Measurements from ENCODE around the gene TMEM214. TPM values are rescaled to one million over a fixed set of nuclear protein-coding genes. Genes with fewer than 3 reads are reported as not detected.

TMEM214 gene
- total and polyA plus RNA-seq, 2 of the 8 experiments (the other 6 are each of a cell fraction or from before 2014, with no cell fraction given): 49.7 to 71.0 TPM

DNA sequence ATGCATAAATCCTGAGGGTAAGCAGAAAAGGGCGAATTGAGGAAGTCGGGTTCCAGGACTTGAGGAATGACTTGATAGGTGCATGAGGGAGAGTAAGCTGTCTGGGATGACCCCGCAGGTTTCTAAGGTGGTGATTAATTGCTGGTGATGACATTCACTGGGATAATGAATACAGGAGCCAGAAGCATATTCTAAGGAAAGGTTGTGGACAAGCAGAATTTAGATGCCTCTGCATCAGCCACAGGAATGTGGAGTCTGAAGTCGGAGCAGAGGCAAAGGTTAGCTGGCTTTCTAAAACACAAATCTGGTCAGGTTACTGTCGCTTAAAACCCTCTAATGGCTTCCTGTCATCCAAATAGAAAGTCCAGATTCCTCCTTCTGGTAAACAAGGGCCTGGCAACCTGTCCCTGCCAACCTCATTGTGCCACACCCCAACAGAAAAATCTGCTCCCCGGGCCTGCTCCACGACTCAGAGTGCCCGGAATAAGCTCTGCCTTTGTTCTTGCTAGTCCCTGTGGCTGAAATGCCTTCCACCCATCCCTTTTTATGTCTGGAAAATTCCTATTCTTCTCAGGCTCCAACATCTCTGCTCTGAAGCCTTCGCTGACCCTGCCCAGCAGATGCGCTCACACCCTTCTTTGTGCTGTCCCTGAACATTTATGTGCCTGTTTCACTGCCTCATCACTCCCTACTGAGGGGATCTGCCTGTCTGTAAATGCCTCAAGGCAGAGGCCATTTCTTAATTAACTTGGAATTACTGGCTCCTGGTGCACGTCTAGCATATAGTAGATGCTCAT is 11.3 kb upstream of the TMEM214 start:
- Histone ChIP-seq H3K27ac (ENCODE audit: low read depth, low read length) (no peak overlapping the region), H3K23ac (ENCODE audit: insufficient read length) (no peak overlapping the region), H3K79me2 (ENCODE audit: control insufficient read depth in 1 of 2, insufficient read depth in 2 of 2, low read length in 2 of 2) (no peaks in the 10 kb centered on the region), H3K36me3 (ENCODE audit: control insufficient read depth in 2 of 4, insufficient read depth in 4 of 4, low read length in 3 of 4) (peaks cover 0 to 3% (median 0%) of the 10 kb centered on the region in 4 experiments; a peak in 1 of 8 replicates), H3K56ac (replicated peaks; ENCODE audit: insufficient read length, low read depth, low read length) (no peak overlapping the region), H2BK15ac (ENCODE audit: low read length) (no peak overlapping the region), H3K4me2 (ENCODE audit: insufficient read depth in 1 of 2, low read depth in 2 of 2, low read length in 2 of 2) (no peak overlapping the region), H2AFZ (ENCODE audit: low read length) (no peak overlapping the region), H4K8ac (ENCODE audit: extremely low read depth, insufficient read depth, low read length) (no peak overlapping the region), H3K9me3 (ENCODE audit: insufficient read depth in 2 of 2, low read depth in 1 of 2, low read length in 1 of 2) (no peaks in the 10 kb centered on the region), H3K14ac (ENCODE audit: insufficient read length) (no peak overlapping the region), H3K18ac (ENCODE audit: extremely low read depth, low read length) (no peak overlapping the region), H2AK5ac (ENCODE audit: low read depth, low read length) (no peak overlapping the region), H3K4me1 (replicated peaks in 1 of 4; ENCODE audit: control insufficient read depth in 3 of 4, insufficient read depth in 4 of 4, low read length in 3 of 4) (peaks cover 0 to 6% (median 5%) of the 10 kb centered on the region in 4 experiments; a peak in 3 of 7 replicates), H3K4me3 (ENCODE audit: extremely low read depth in 1 of 4, insufficient read depth in 2 of 4, low read depth in 3 of 4, low read length in 4 of 4) (no peak overlapping the region), H3K9ac (replicated peaks in 1 of 4; ENCODE audit: extremely low read depth in 1 of 4, low read depth in 3 of 4, low read length in 3 of 4) (no peak overlapping the region), H4K20me1 (replicated peaks in 1 of 2; ENCODE audit: control insufficient read depth in 1 of 2, insufficient read depth in 2 of 2, low read length in 2 of 2) (peaks cover 0 to 11% of the 10 kb centered on the region in 2 experiments), H3K79me1 (ENCODE audit: low read depth, low read length) (no peaks in the 10 kb centered on the region), H2BK120ac (replicated peaks; ENCODE audit: low read depth, low read length) (no peak overlapping the region), H3K4ac (replicated peaks; ENCODE audit: insufficient read length, low read depth, low read length) (no peak overlapping the region), H4K91ac (replicated peaks; ENCODE audit: insufficient read length, low read length) (no peak overlapping the region), H3K27me3 (replicated peaks in 1 of 4; ENCODE audit: control insufficient read depth in 3 of 4, extremely low read depth in 1 of 4, insufficient read depth in 3 of 4, low read length in 3 of 4) (no peaks in the 10 kb centered on the region; a peak in 1 of 7 replicates), H4K5ac (ENCODE audit: insufficient read length, low read depth, low read length) (no peak overlapping the region), H3K23me2 (ENCODE audit: low read depth, low read length) (no peaks in the 10 kb centered on the region), H2BK5ac (ENCODE audit: low read depth, low read length) (no peak overlapping the region), H2BK20ac (ENCODE audit: low read length) (no peak overlapping the region), H2BK12ac (ENCODE audit: low read depth, low read length) (no peak overlapping the region)
- TF ChIP-seq TAF1 (IDR thresholded peaks at IDR 0.05; ENCODE audit: low read depth, low read length) (no peak), PHF8 (conservative IDR thresholded peaks at IDR 0.05; ENCODE audit: low read depth, low read length) (no peak), MAFK (IDR thresholded peaks at IDR 0.05; ENCODE audit: low read depth, low read length) (no peak), MAX (IDR thresholded peaks at IDR 0.05) (no peak), YY1 (IDR thresholded peaks at IDR 0.05; ENCODE audit: low read depth, low read length) (no peak), CEBPB (IDR thresholded peaks at IDR 0.05; ENCODE audit: low read depth, low read length) (no peak), SP4 (IDR thresholded peaks at IDR 0.05; ENCODE audit: low read length) (no peak), HDAC2 (IDR thresholded peaks at IDR 0.05; ENCODE audit: borderline replicate concordance in 1 of 2, low read depth in 2 of 2, low read length in 2 of 2) (no peak), RXRA (IDR thresholded peaks at IDR 0.05; ENCODE audit: insufficient read depth, low read depth, low read length) (no peak), TBP (IDR thresholded peaks at IDR 0.05; ENCODE audit: low read depth, low read length) (no peak)
- FAIRE-seq (no peak), DNase-seq (ENCODE audit: low read depth in 1 of 2, low spot score in 2 of 2) (no peak)
- POLR2A ChIA-PET (ENCODE audit: partially characterized antibody): interaction anchor here (1.2 kb wide), 1 partner anchor 32 kb away, joined by 3 read pairs; no protein-coding TSS in a partner anchor
- WGBS, 2 experiments (ENCODE audit: extremely low coverage in 1 of 2, insufficient coverage in 1 of 2, insufficient read length in 1 of 2, insufficient replicate concordance in 2 of 2, low coverage in 1 of 2, low lambda C conversion rate in 2 of 2, missing lambda C conversion rate in 1 of 2): 82% methylated on average over 11 of the region's 11 CpGs; no CpG with 5 or more reads in 1 of the 2 experiments
- CTCF ChIA-PET (ENCODE audit: partially characterized antibody): interaction anchor here (0.6 to 7.2 kb wide), 9 partner anchors 12 to 176 kb away, joined by 3 to 122 read pairs (median 5); partner anchors contain the start of genes ABHD1 and TMEM214

All from H1 (cell line).